ENCODE results near the gene LCNL1. TPM values are rescaled to one million over a fixed set of nuclear protein-coding genes. Genes with fewer than 3 reads are reported as not detected.
"Not testable (repeated sequence)": the region's sequence is repeated elsewhere in the genome, so short reads cannot be mapped to it uniquely, and the experiment has no call there.

Gene LCNL1
- total RNA-seq, 1 donor from 2014 or later: not detected

DNA sequence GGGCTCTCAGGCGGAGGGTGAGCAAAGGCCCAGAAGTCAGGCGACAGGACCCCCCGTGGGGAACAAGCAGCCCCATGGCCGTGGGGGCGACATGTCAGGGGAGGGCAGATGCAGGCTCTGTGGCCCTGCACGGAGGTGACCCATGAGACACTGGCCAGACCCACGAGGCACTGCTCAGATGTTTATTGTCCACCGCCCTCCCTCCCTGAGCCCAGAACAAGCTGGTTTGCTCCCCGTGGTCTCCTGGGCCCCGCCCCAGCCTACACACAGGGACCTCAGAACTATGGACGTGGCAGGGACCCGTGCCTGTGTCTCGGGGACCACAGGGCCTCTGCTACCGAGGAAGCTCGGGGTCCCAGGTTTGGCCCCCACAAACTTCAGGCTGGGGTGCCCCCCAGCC is 47.2 kb downstream of the LCNL1 start:
- Mint-ChIP-seq H3K27ac (ENCODE audit: unreplicated experiment) (no peak overlapping the region), H3K27me3 (ENCODE audit: unreplicated experiment) (peaks cover 12% of the 10 kb centered on the region), H3K36me3 (ENCODE audit: low read depth, unreplicated experiment) (no peaks in the 10 kb centered on the region), H3K4me1 (ENCODE audit: unreplicated experiment) (no peaks in the 10 kb centered on the region), H3K9me3 (ENCODE audit: unreplicated experiment) (no peaks in the 10 kb centered on the region), H3K4me3 (ENCODE audit: unreplicated experiment) (no peak overlapping the region)
- DNase-seq (ENCODE audit: low spot score): no peak
- TF ChIP-seq, protein P1, sequence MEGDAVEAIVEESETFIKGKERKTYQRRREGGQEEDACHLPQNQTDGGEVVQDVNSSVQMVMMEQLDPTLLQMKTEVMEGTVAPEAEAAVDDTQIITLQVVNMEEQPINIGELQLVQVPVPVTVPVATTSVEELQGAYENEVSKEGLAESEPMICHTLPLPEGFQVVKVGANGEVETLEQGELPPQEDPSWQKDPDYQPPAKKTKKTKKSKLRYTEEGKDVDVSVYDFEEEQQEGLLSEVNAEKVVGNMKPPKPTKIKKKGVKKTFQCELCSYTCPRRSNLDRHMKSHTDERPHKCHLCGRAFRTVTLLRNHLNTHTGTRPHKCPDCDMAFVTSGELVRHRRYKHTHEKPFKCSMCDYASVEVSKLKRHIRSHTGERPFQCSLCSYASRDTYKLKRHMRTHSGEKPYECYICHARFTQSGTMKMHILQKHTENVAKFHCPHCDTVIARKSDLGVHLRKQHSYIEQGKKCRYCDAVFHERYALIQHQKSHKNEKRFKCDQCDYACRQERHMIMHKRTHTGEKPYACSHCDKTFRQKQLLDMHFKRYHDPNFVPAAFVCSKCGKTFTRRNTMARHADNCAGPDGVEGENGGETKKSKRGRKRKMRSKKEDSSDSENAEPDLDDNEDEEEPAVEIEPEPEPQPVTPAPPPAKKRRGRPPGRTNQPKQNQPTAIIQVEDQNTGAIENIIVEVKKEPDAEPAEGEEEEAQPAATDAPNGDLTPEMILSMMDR (IDR thresholded peaks at IDR 0.05; ENCODE audit: unreplicated experiment): no peak

DNA sequence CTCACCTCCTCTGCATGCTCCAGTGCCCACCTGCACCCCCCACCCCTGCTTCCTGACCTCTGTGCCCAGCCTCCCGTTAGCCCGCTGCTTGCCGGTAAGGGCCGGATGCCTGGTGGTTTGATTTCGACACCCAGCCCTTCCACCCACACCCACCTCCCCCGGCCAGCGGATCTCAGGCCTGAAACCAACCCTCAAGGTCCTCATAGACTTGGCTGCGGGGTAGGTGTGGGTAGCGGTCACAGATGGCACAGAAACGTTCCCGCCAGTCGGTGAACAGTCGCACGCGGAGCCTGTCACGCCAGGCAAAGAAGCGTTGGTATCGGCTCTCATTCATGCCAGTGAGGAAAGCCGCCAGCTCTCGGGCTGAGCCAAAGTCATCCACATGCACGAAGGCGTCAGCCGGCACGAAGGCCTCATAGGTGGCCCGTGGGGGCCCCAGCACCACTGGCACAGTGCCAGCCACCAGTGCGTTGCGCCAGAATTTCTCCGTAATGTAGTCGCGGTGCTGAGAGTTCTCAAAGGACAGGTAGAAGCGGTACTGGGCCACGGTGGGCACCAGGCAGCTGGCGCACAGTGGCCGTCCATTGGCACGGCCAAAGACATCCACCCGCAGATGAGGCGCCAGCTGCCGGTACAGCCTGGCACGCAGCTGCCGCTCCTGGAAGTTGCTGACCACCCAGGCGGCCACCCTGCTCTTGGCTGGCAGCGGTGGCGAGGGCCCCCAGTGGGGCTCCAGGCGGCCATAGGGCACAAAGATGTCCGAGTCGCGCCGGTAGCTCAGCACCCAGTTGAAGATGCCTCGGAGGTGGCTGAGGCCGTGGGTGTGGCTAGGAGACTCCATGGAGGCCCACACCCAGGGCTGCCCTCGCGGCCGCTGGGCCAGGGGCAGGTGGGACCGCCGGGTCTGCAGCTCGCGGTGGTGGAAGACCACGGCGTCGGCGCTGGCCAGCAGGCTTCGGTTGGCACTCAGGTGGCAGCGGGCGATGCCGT is 48.0 kb downstream of the LCNL1 start:
- no peaks in the 10 kb centered on the region for H3K9me3 Mint-ChIP-seq (ENCODE audit: unreplicated experiment)
- H3K4me3 Mint-ChIP-seq (ENCODE audit: unreplicated experiment): no peak overlapping the region
- TF ChIP-seq, protein P1 (IDR thresholded peaks at IDR 0.05; ENCODE audit: unreplicated experiment): no peak
- H3K36me3 Mint-ChIP-seq (ENCODE audit: low read depth, unreplicated experiment): no peaks in the 10 kb centered on the region
- no peak overlapping the region for H3K27ac Mint-ChIP-seq (ENCODE audit: unreplicated experiment)
- DNase-seq (ENCODE audit: low spot score): no peak
- H3K4me1 Mint-ChIP-seq (ENCODE audit: unreplicated experiment): no peaks in the 10 kb centered on the region
- H3K27me3 Mint-ChIP-seq (ENCODE audit: unreplicated experiment): peaks cover 12% of the 10 kb centered on the region

DNA sequence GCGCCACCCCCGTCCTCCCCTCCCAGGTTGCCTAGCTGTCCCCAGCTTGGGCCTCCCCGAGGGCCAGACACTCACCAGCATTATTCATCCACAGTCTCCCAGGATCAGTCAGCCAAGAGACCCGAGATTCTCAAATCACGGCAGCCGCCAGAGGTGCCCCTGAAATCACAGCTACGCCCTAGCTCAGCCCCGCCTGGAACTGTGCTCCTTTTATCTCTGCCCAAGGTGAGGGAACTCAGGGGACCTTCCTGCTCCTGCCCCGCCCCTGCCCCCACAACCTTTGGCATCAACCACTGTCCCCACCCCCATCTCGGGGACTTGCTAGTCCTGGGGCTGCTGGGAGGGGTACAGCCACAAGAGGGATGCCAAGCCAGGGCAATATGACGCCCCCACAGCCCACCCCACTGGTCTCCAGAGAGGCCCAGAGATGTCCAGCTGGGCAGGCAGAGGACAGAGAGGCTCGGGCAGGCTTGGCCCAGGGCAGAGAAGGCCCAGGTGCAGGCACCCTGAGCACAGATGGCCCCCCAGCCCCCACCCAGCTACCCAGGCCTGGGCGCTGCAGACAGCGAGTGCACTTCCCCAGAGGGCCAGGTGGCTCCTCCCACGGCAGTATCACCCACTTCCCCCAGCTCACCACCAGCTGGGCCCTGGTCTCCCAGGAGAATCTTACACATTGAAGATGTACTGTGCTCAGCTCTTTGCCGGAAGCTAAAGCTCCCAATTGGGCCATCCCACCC is 49.3 kb downstream of the LCNL1 start, which contains the start of gene FUT7:
FUT7 (minus strand) TSS at position 185 of the 737 bp plus-strand sequence; CDS start at position 88, 97 bp downstream.
- no peaks in the 10 kb centered on the region for H3K36me3 Mint-ChIP-seq (ENCODE audit: low read depth, unreplicated experiment)
- DNase-seq (ENCODE audit: low spot score): no peak
- H3K4me1 Mint-ChIP-seq (ENCODE audit: unreplicated experiment): no peaks in the 10 kb centered on the region
- peaks cover 8% of the 10 kb centered on the region for H3K27me3 Mint-ChIP-seq (ENCODE audit: unreplicated experiment)
- no peak within 1 kb of the TSS for H3K27ac Mint-ChIP-seq (ENCODE audit: unreplicated experiment)
- TF ChIP-seq, protein P1 (IDR thresholded peaks at IDR 0.05; ENCODE audit: unreplicated experiment): no peak
- no peak within 1 kb of the TSS for H3K4me3 Mint-ChIP-seq (ENCODE audit: unreplicated experiment)
- no peaks in the 10 kb centered on the region for H3K9me3 Mint-ChIP-seq (ENCODE audit: unreplicated experiment)

DNA sequence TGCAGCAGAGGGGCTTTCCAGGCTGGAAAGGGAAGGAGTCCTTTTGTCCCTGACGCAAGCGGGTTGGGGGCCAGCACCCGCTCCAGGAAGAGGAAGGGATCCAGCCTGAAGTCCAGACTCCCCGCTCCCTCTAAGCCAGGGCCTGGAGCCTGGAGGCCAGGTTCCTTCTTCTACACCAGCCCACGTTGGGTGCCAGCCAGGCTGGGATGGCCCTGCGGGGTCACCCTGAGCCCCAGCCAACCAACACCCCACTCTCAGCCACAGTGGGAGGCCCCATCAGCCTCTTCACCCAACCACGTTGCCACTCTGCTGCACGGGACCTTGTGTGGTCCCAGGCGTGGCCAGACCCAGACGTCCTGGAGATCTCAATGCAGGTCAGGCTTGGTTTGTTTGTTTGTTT is 50.1 kb downstream of the LCNL1 start:
- H3K4me1 Mint-ChIP-seq (ENCODE audit: unreplicated experiment): no peaks in the 10 kb centered on the region
- H3K27me3 Mint-ChIP-seq (ENCODE audit: unreplicated experiment): peaks cover 6% of the 10 kb centered on the region
- H3K4me3 Mint-ChIP-seq (ENCODE audit: unreplicated experiment): no peak overlapping the region
- H3K27ac Mint-ChIP-seq (ENCODE audit: unreplicated experiment): peak overlapping the region; percentile 48
- TF ChIP-seq, protein P1 (IDR thresholded peaks at IDR 0.05; ENCODE audit: unreplicated experiment): no peak
- DNase-seq (ENCODE audit: low spot score): no peak
- H3K9me3 Mint-ChIP-seq (ENCODE audit: unreplicated experiment): no peaks in the 10 kb centered on the region
- peaks cover 4% of the 10 kb centered on the region for H3K36me3 Mint-ChIP-seq (ENCODE audit: low read depth, unreplicated experiment)

DNA sequence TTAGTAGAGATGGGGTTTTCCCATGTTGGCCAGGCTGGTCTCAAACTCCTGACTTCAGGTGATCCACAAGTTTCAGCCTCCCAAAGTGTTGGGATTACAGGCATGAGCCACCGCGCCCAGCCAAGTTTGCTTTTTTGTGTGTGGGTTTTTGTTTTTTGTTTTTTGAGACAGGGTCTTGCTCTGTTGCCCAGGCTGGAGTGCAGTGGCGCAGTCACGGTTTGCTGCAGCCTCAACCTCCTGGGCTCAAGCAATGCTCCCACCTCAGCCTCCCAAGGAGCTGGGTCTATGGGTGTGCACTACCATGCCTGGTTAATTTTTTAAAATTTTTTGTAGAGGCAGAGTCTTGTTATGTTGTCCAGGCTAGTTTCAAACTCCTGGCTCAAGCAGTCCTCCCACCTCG is 50.7 kb downstream of the LCNL1 start:
- not testable (repeated sequence) for H3K4me1 Mint-ChIP-seq (ENCODE audit: unreplicated experiment); H3K36me3 Mint-ChIP-seq (ENCODE audit: low read depth, unreplicated experiment); H3K4me3 Mint-ChIP-seq (ENCODE audit: unreplicated experiment); DNase-seq (ENCODE audit: low spot score); H3K27me3 Mint-ChIP-seq (ENCODE audit: unreplicated experiment); H3K27ac Mint-ChIP-seq (ENCODE audit: unreplicated experiment); H3K9me3 Mint-ChIP-seq (ENCODE audit: unreplicated experiment)
